ENCODE measurements around the gene MGMT. TPM values are rescaled to one million over a fixed set of nuclear protein-coding genes. Genes with fewer than 3 reads are reported as not detected.

The MGMT gene
- total and polyA plus RNA-seq, 2 of the 4 experiments (the other 2 are of a cell fraction), result 11.5 to 17.8 TPM

- TF ChIP-seq RAD21 (IDR thresholded peaks at IDR 0.05; ENCODE audit: low read length) (no peak), MAFK (IDR thresholded peaks at IDR 0.05; ENCODE audit: low read depth, low read length) (no peak), CEBPB (IDR thresholded peaks at IDR 0.05; ENCODE audit: low read depth, low read length) (no peak), RFX5 (IDR thresholded peaks at IDR 0.05; ENCODE audit: low read depth, low read length) (no peak), BHLHE40 (IDR thresholded peaks at IDR 0.05; ENCODE audit: low read depth, low read length) (no peak)
Observed at GRCh38 chr10:129466703-129467358, at the start of gene MGMT (continued).

- H4K91ac ChIP-seq (ENCODE audit: insufficient read depth, low read depth, low read length), result no peak overlapping the region
- dilution Hi-C loops (cut with HindIII; ENCODE audit: low sequenced_read_pairs, unreplicated experiment) (no loop called here), intact Hi-C loops (cut with micrococcal nuclease) (no loop called here), in situ Hi-C loops (cut with MboI; ENCODE audit: low sequenced_read_pairs) (no loop called here)
- no peak overlapping the region for H2AK5ac ChIP-seq (ENCODE audit: low read depth, low read length)
- H3K4me1 ChIP-seq (ENCODE audit: control insufficient read depth, insufficient read depth, low read length), result no peaks in the 10 kb centered on the region
- no peak overlapping the region for H4K5ac ChIP-seq (ENCODE audit: low read depth, low read length)
- POLR2A ChIA-PET (ENCODE audit: unreplicated experiment), result no interaction called here
- H4K8ac ChIP-seq (ENCODE audit: low read depth in 2 of 2, low read length in 2 of 2), result no peak overlapping the region
- no peak overlapping the region for H2BK5ac ChIP-seq (ENCODE audit: low read depth, low read length, poor library complexity, severe bottlenecking)
- no peak overlapping the region for H3K23ac ChIP-seq (ENCODE audit: low read depth, low read length)
- WGBS, 2 experiments (ENCODE audit: extremely low coverage in 2 of 2, insufficient read length in 1 of 2), result no CpG with 5 or more reads among the region's 9 CpGs
- no peak for TF ChIP-seq SMC3 (IDR thresholded peaks at IDR 0.05; ENCODE audit: low read depth, low read length)
- DNase-seq (no peak), ATAC-seq (ENCODE audit: low read depth) (no peak)
- H3K27ac ChIP-seq (ENCODE audit: insufficient read depth, low read length), result no peak overlapping the region
- H4K20me1 ChIP-seq (ENCODE audit: insufficient read depth, low read length), result no peaks in the 10 kb centered on the region
- H3K27me3 ChIP-seq (ENCODE audit: control insufficient read depth, insufficient read depth, low read length), result no peaks in the 10 kb centered on the region
- BruUV-seq (replicated peaks), result no TSS peak
- no peak overlapping the region for H3K14ac ChIP-seq (replicated peaks; ENCODE audit: low read depth, low read length)
- no peak overlapping the region for H3K56ac ChIP-seq (ENCODE audit: extremely low read depth, insufficient read depth, low read length)
- H3K36me3 ChIP-seq (ENCODE audit: control insufficient read depth, insufficient read depth, low read length), result no peaks in the 10 kb centered on the region
- no peak overlapping the region for H3K4ac ChIP-seq (ENCODE audit: low read depth, low read length)
- H3K9ac ChIP-seq (ENCODE audit: low read depth, low read length), result no peak overlapping the region
- no peaks in the 10 kb centered on the region for H3K79me1 ChIP-seq (ENCODE audit: low read depth in 1 of 2, low read length in 2 of 2)
- peaks cover 9% of the 10 kb centered on the region; the same call in 1 of the 2 replicates for H3K9me3 ChIP-seq (ENCODE audit: control insufficient read depth, insufficient read depth, low read length)
- no peak overlapping the region for H2BK20ac ChIP-seq (ENCODE audit: low read depth, low read length)
- no peaks in the 10 kb centered on the region for H3K9me1 ChIP-seq (ENCODE audit: insufficient read depth, low read length)
- no peak overlapping the region for H2AFZ ChIP-seq (replicated peaks; ENCODE audit: low read length, poor library complexity)
- no peak overlapping the region; the same call in 1 of the 2 replicates for H2BK120ac ChIP-seq (ENCODE audit: low read depth, low read length)
- H3K4me2 ChIP-seq (ENCODE audit: low read depth, low read length), result no peak overlapping the region
- no peak overlapping the region for H2BK15ac ChIP-seq (ENCODE audit: low read depth, low read length)
- H2AK9ac ChIP-seq (replicated peaks; ENCODE audit: low read depth, low read length, poor library complexity), result no peak overlapping the region
- H3K18ac ChIP-seq (ENCODE audit: low read depth, low read length), result no peak overlapping the region
- CTCF ChIA-PET, result no interaction called here
- H3K4me3 ChIP-seq (ENCODE audit: insufficient read depth, low read depth, low read length), result no peak overlapping the region
Observed at GRCh38 chr10:129417870-129418269, 49.2 kb upstream of the MGMT start.

Measured in IMR-90 (cell line).